OCI-LY7 (cell line): Measurements from ENCODE around the gene ABCC4.

Experiments used
- EZH2phosphoT487 ChIP-seq: fragments of 200-600 bp; sonication (generic); IDR thresholded peaks from 2 replicates; pipeline ENCODE4 v1.6.1; 2018; ENCODE audit warnings: low read depth, borderline replicate concordance, mild to moderate bottlenecking, mixed run types, antibody characterized with exemption, low read length, moderate library complexity, mixed read lengths
- TF ChIP-seq, protein P1 (sequence below): fragments of 200-600 bp; sonication (generic); conservative IDR thresholded peaks from 2 replicates; pipeline ENCODE4 v1.5.1; 2014; ENCODE audit warnings: mild to moderate bottlenecking, antibody characterized with exemption, low read length, moderate library complexity, mixed read lengths

DNA sequence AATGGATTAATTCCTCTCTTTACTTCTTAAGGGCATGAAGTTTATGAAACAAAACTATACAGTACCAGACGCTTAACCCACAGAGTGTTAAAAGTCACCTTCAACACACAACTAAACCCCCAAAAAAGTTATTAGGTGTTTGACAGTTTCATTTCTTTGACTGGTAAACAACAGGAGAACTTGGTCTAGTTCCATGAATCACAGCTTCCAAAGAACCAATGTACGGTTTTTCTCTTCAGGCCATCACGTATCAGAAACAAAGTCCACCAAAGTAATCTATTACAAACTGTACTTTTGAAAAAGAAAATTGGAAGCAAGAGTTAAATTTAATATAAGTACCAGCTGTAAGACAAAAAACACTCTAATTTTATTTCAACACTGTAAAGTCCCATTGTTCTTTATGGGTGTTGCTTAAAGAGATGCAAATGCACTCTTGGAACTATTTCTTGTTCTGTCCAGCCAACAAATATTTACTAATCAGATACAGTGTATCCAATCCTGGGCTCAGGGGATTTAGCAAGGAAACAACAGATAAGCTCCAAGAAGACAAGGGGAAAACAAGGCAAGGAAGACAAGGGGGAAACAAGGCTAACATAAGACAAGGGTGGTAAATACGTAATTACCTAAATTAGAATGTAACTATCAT is 149.2 kb downstream of the ABCC4 start:
- TF ChIP-seq, protein P1, sequence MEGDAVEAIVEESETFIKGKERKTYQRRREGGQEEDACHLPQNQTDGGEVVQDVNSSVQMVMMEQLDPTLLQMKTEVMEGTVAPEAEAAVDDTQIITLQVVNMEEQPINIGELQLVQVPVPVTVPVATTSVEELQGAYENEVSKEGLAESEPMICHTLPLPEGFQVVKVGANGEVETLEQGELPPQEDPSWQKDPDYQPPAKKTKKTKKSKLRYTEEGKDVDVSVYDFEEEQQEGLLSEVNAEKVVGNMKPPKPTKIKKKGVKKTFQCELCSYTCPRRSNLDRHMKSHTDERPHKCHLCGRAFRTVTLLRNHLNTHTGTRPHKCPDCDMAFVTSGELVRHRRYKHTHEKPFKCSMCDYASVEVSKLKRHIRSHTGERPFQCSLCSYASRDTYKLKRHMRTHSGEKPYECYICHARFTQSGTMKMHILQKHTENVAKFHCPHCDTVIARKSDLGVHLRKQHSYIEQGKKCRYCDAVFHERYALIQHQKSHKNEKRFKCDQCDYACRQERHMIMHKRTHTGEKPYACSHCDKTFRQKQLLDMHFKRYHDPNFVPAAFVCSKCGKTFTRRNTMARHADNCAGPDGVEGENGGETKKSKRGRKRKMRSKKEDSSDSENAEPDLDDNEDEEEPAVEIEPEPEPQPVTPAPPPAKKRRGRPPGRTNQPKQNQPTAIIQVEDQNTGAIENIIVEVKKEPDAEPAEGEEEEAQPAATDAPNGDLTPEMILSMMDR = no peak
- no peak for TF ChIP-seq EZH2phosphoT487
